GM19351 (cell line): ENCODE data around the gene CEP120.
A peak's percentile ranks its signal among the peaks of the same experiment; 100 is the strongest.
"Not testable (repeated sequence)": the region's sequence is repeated elsewhere in the genome, so short reads cannot be mapped to it uniquely, and the experiment has no call there.

Experiments used
- ATAC-seq: cut with Tn5 transposase; IDR thresholded peaks from one replicate; pipeline ENCODE4 v1.9.1; 2021; ENCODE audit warnings: mild to moderate bottlenecking, moderate library complexity; ENCODE audit not compliant: unreplicated experiment

CEP120 gene

GRCh38 chr5:123391009-123391408 lies 32.2 kb downstream of the CEP120 start:
- no peak for ATAC-seq

GRCh38 chr5:123389794-123390193 lies 33.4 kb downstream of the CEP120 start:
- ATAC-seq, result no peak

DNA sequence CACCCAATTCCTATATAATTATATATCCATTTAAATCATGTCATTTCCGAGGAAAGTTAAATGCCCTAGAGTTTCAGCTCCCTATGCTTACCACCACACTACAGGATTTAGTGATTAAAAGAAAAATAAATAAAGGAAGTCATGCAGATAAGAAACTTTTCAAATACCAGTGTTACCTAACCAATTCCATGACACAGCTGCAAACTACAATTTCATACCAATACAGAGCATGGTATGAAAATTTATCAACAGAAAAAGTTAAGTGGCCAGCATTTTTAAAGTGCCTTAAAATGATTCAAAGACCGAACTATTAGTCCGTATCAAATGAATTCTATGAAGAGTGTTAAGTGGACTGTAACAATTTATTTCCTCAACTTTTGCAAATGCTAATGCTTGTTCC lies 35.9 kb downstream of the CEP120 start:
- no peak for ATAC-seq

- no peak for ATAC-seq
Measured at GRCh38 chr5:123382252-123382651, 41.0 kb downstream of the CEP120 start.

DNA sequence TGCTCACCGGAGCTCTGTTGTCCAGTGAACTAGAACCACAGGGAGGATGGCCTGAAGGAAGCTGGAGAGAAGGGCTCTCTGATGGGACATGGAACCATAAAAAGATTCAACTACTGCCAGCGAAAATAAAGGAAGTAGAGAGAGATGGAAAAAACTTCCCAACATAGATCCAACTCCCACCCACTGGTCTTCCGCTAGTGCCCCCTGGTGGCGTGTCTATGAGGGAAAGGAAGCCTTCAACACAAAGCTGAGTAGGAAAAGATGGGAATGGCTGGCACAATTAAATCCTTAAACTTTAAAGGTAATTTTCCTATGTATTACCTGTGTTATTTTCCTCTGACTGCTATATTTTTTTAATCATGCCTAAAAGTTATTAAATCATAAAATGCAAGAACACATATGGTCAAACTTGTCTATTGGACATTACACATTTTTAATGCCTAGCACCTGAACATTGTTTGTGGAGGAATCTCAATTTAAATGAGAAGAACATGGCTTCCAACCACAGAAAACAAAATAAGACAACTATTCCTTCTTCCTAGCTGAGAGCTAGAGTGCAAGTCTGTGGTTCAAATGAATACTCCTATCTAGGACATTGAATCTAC lies 51.5 kb downstream of the CEP120 start:
- no peak for ATAC-seq

- ATAC-seq, result no peak
Measured at GRCh38 chr5:123369371-123369968, 53.7 kb downstream of the CEP120 start.

- no peak for ATAC-seq
Measured at GRCh38 chr5:123367739-123368138, 55.5 kb downstream of the CEP120 start.

GRCh38 chr5:123365156-123365555 lies 58.0 kb downstream of the CEP120 start:
- ATAC-seq, result no peak

GRCh38 chr5:123364441-123365155 lies 58.6 kb downstream of the CEP120 start:
- no peak for ATAC-seq

GRCh38 chr5:123360910-123361309 lies 62.3 kb downstream of the CEP120 start:
- no peak for ATAC-seq

GRCh38 chr5:123360201-123360571 lies 63.0 kb downstream of the CEP120 start:
- ATAC-seq, result no peak

DNA sequence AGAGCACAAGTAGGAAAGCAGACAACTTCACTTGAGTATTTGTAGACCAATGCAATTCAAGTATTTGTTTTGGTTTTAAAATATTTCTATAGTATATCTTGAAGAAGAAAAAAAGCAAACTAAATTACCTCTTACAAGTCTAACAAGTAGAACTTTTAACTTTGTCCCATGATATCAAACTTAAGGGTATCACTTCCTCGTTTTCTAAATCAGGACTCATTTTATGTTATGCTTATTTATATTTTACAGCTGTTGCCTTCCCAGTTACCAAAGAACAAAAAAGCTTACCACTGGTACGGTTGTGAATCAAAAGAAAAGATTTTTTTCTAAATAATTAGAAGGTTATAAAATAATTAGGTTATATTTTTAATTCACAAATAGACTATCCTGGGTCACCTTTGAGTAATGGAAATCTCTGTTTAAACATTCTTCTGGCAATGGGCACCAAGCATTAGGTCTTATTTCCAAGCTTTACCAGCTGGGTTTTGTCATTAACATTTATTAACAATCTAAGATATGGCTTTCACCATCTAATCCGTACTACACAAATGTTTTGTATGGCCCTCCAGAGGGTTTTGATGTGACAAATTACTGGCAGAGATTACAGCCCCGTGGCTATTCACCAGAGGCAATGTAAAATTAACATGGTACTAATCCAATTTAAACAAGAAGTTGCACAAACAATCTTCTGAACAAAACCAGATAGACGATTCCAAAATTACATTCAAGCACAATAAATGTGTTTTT lies 63.6 kb downstream of the CEP120 start:
- peak; percentile 47 for ATAC-seq

DNA sequence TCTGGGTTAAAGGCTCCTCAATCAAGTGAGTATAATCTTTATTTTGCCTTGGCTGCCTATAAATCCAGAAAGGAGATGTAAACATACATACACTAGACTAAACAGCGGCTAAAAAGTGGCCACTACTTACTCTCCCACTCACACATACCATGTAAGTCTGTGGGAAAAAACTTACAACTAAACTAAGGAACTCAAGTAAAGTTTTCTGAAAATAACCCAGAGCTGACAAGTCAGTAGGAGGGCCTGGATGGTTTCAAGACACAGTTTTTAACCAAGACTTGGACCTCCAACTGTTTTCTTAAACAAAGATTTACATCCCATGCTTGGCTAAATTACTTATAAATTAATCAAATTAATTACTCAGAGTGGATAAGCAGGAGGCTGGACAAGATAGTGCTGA lies 64.5 kb downstream of the CEP120 start:
- ATAC-seq, result no peak

DNA sequence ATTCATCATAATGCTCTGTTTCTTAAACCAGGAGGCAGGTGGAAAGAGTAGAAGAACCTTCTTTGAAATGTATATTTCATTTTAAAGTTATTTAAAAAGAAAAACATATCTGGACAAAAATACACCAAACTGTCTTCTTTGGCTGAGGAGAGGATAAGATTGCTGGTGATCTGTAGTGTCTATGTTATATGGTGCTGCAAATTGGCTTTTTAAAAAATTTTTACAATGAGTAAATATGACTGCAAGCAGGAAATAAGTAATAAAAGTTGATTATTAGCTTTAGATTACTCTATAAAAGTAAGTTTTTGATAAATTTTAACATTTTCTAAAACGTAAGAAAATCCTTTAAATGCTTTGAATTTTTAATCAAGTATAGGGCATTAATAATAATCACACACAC lies 64.9 kb downstream of the CEP120 start:
- no peak for ATAC-seq

GRCh38 chr5:123351820-123352219 lies 71.4 kb downstream of the CEP120 start:
- ATAC-seq, result no peak

DNA sequence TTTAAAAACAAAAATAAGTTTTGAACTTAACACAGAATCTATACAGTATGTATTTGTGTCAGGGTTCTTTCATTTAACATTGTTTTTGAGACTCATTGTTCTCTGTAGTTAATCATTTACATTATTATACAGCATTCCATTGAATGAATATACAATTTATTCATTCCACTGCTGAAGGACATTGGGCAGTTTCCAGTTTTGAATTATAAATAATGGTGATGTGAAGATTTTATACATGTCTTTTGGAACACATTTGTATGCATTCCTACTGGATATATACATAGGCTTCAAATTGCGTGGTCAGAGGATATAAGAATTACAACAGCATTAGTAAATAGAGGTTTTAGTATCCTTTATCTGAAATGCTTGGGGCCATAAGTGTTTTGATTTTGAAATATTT lies 72.0 kb downstream of the CEP120 start:
- ATAC-seq, result no peak

- ATAC-seq, result no peak
Measured at GRCh38 chr5:123350742-123351141, 72.5 kb downstream of the CEP120 start.

GRCh38 chr5:123344816-123345426 lies 78.3 kb downstream of the CEP120 start:
- ATAC-seq, result no peak

GRCh38 chr5:123340928-123341327 lies 82.3 kb downstream of the CEP120 start:
- no peak for ATAC-seq

GRCh38 chr5:123308377-123308776 lies 114.8 kb downstream of the CEP120 start:
- not testable (repeated sequence) for ATAC-seq

GRCh38 chr5:123305751-123306150 lies 117.5 kb downstream of the CEP120 start:
- no peak for ATAC-seq
